Measurements from ENCODE around the gene PLXNA4.

The PLXNA4 gene

GRCh38 chr7:132424821-132425724 lies 151.2 kb downstream of the PLXNA4 start:
- no peaks in the 10 kb centered on the region for H3K79me2 ChIP-seq (ENCODE audit: insufficient read depth, low read length)
- TF ChIP-seq, protein P1, sequence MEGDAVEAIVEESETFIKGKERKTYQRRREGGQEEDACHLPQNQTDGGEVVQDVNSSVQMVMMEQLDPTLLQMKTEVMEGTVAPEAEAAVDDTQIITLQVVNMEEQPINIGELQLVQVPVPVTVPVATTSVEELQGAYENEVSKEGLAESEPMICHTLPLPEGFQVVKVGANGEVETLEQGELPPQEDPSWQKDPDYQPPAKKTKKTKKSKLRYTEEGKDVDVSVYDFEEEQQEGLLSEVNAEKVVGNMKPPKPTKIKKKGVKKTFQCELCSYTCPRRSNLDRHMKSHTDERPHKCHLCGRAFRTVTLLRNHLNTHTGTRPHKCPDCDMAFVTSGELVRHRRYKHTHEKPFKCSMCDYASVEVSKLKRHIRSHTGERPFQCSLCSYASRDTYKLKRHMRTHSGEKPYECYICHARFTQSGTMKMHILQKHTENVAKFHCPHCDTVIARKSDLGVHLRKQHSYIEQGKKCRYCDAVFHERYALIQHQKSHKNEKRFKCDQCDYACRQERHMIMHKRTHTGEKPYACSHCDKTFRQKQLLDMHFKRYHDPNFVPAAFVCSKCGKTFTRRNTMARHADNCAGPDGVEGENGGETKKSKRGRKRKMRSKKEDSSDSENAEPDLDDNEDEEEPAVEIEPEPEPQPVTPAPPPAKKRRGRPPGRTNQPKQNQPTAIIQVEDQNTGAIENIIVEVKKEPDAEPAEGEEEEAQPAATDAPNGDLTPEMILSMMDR (IDR thresholded peaks at IDR 0.05; ENCODE audit: low read length), result no peak
- no peak for TF ChIP-seq EZH2 (IDR thresholded peaks at IDR 0.05; ENCODE audit: borderline replicate concordance, low read length)

GRCh38 chr7:132424277-132424676 lies 152.0 kb downstream of the PLXNA4 start:
- H3K9ac ChIP-seq (ENCODE audit: low read length), result no peak overlapping the region
- no peaks in the 10 kb centered on the region for H3F3A ChIP-seq (ENCODE audit: insufficient read depth, low read length)
- H4K20me1 ChIP-seq (ENCODE audit: insufficient read depth, low read length), result no peaks in the 10 kb centered on the region
- no peak overlapping the region for H3K27ac ChIP-seq (ENCODE audit: low read depth, low read length, poor library complexity, severe bottlenecking)
- H3K4me1 ChIP-seq (ENCODE audit: insufficient read depth, low read length, severe bottlenecking), result no peaks in the 10 kb centered on the region
- no peaks in the 10 kb centered on the region for H3K27me3 ChIP-seq (ENCODE audit: insufficient read depth, low read length)
- H3K4me3 ChIP-seq (ENCODE audit: low read depth, low read length, poor library complexity, severe bottlenecking), result no peak overlapping the region
- no peaks in the 10 kb centered on the region for H3K9me2 ChIP-seq (ENCODE audit: low read depth, low read length)
- TF ChIP-seq EZH2 (IDR thresholded peaks at IDR 0.05; ENCODE audit: borderline replicate concordance, low read length), result no peak
- TF ChIP-seq, protein P1 (IDR thresholded peaks at IDR 0.05; ENCODE audit: low read length), result no peak
- no peak overlapping the region for H3K4me2 ChIP-seq (ENCODE audit: low read length)
- H3K9me3 ChIP-seq (ENCODE audit: low read length), result no peaks in the 10 kb centered on the region
- H2AFZ ChIP-seq (ENCODE audit: low read length), result no peak overlapping the region
- no peaks in the 10 kb centered on the region for H3K36me3 ChIP-seq (ENCODE audit: insufficient read depth, low read length)
- H3K79me2 ChIP-seq (ENCODE audit: insufficient read depth, low read length), result no peaks in the 10 kb centered on the region

More at GRCh38 chr7:132424821-132425724, 151.2 kb downstream of the PLXNA4 start:
- Histone ChIP-seq H3K36me3 (ENCODE audit: insufficient read depth, low read length) (no peaks in the 10 kb centered on the region), H3K9me2 (ENCODE audit: low read depth, low read length) (no peaks in the 10 kb centered on the region), H3F3A (ENCODE audit: insufficient read depth, low read length) (no peaks in the 10 kb centered on the region), H3K27me3 (ENCODE audit: insufficient read depth, low read length) (no peaks in the 10 kb centered on the region), H3K9ac (ENCODE audit: low read length) (no peak overlapping the region), H3K4me3 (ENCODE audit: low read depth, low read length, poor library complexity, severe bottlenecking) (no peak overlapping the region), H3K4me1 (ENCODE audit: insufficient read depth, low read length, severe bottlenecking) (no peaks in the 10 kb centered on the region), H3K4me2 (ENCODE audit: low read length) (no peak overlapping the region), H3K27ac (ENCODE audit: low read depth, low read length, poor library complexity, severe bottlenecking) (no peak overlapping the region), H3K9me3 (ENCODE audit: low read length) (no peaks in the 10 kb centered on the region), H2AFZ (ENCODE audit: low read length) (no peak overlapping the region), H4K20me1 (ENCODE audit: insufficient read depth, low read length) (no peaks in the 10 kb centered on the region)

DNA sequence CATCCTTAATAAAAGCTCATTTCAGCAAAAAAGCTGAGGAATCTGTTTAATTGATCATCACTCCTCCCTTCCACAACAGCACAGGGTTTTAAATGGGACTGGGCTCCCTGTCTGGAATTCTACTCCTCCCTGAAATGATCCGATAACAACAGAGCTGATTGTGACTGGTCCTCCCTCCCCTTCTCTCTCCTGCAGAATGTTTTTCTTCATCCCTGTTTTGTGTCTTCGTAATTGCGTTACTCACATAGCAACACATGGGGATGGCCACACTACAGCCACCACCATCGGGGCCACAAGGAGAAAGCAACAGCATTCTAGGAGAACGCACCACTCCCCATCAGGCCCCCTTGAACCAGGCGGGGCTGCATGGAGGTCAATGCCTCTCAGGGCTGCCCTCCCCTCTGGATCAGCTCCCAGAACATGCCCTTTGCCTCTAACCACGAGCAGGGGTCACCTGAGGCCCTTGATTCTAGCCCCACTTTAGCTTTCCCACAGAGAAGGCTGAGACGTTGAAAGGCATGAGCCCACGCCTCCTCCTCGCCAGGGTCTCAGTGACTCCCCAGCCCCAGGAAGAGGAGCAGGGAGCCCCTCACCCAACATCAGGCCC lies 152.6 kb downstream of the PLXNA4 start:
- Histone ChIP-seq H3K4me2 (ENCODE audit: low read length) (no peak overlapping the region), H4K20me1 (ENCODE audit: insufficient read depth, low read length) (no peaks in the 10 kb centered on the region), H3K9me2 (ENCODE audit: low read depth, low read length) (no peaks in the 10 kb centered on the region), H3K27ac (ENCODE audit: low read depth, low read length, poor library complexity, severe bottlenecking) (no peak overlapping the region), H3K79me2 (ENCODE audit: insufficient read depth, low read length) (no peaks in the 10 kb centered on the region), H3K4me1 (ENCODE audit: insufficient read depth, low read length, severe bottlenecking) (no peaks in the 10 kb centered on the region), H2AFZ (ENCODE audit: low read length) (no peak overlapping the region), H3K36me3 (ENCODE audit: insufficient read depth, low read length) (no peaks in the 10 kb centered on the region), H3K4me3 (ENCODE audit: low read depth, low read length, poor library complexity, severe bottlenecking) (no peak overlapping the region), H3K27me3 (ENCODE audit: insufficient read depth, low read length) (no peaks in the 10 kb centered on the region), H3K9ac (ENCODE audit: low read length) (no peak overlapping the region), H3K9me3 (ENCODE audit: low read length) (no peaks in the 10 kb centered on the region), H3F3A (ENCODE audit: insufficient read depth, low read length) (no peaks in the 10 kb centered on the region)
- no peak for TF ChIP-seq EZH2 (IDR thresholded peaks at IDR 0.05; ENCODE audit: borderline replicate concordance, low read length)
- TF ChIP-seq, protein P1 (IDR thresholded peaks at IDR 0.05; ENCODE audit: low read length), result no peak
